SK-N-SH (cell line): ENCODE data around the gene VPS8.

ENCODE experiments used
- CTCF ChIP-seq: fragments of 200-600 bp; sonication (generic); IDR thresholded peaks from 2 replicates; pipeline ENCODE4 v1.6.1; 2017; ENCODE audit warnings: antibody characterized with exemption, mild to moderate bottlenecking, moderate library complexity
- FOXM1 ChIP-seq: IDR thresholded peaks from 2 replicates; pipeline ENCODE4 v1.4.0; 2012; ENCODE audit warnings: low read depth, mild to moderate bottlenecking
- JUND ChIP-seq: IDR thresholded peaks from 2 replicates; pipeline ENCODE4 v1.4.0; 2012
- MAX ChIP-seq: IDR thresholded peaks from 2 replicates; pipeline ENCODE4 v1.4.0; 2012; ENCODE audit warnings: low read depth
- POLR2AphosphoS5 ChIP-seq: IDR thresholded peaks from 2 replicates; pipeline ENCODE4 v1.6.1; 2012; ENCODE audit warnings: low read depth, low read length
- RAD21 ChIP-seq: IDR thresholded peaks from 2 replicates; pipeline ENCODE4 v1.6.1; 2012; ENCODE audit warnings: mild to moderate bottlenecking, low read length
- REST ChIP-seq: IDR thresholded peaks from 2 replicates; pipeline ENCODE4 v1.6.1; 2012; ENCODE audit warnings: mild to moderate bottlenecking, low read depth, low read length, moderate library complexity
- SIN3A ChIP-seq: IDR thresholded peaks from 2 replicates; pipeline ENCODE4 v1.6.1; 2012; ENCODE audit warnings: low read depth, mild to moderate bottlenecking, low read length, moderate library complexity, borderline replicate concordance
- USF2 ChIP-seq: fragments of 150-350 bp; IDR thresholded peaks from 2 replicates; pipeline ENCODE4 v1.6.1; 2017; ENCODE audit warnings: antibody characterized with exemption, low read length, low read depth, borderline replicate concordance

- TF ChIP-seq CTCF (no peak), SIN3A (no peak), JUND (no peak), RAD21 (no peak), FOXM1 (no peak), POLR2AphosphoS5 (no peak), USF2 (no peak), MAX (no peak), REST (no peak)
These were observed 237.7 kb downstream of the VPS8 start for GRCh38 chr3:185049710-185050109.
